KOPT-K1 (cell line): ENCODE results near the gene TRIM60.
"Not testable (repeated sequence)": the region's sequence is repeated elsewhere in the genome, so short reads cannot be mapped to it uniquely, and the experiment has no call there.

ENCODE experiments used
- H3K27ac ChIP-seq: fragments of 200-600 bp; sonication (generic); 2 replicates; pipeline ENCODE4 v1.5.1; 2016; ENCODE audit warnings: antibody characterized with exemption, mild to moderate bottlenecking, low read depth, low read length; ENCODE audit not compliant: poor library complexity, severe bottlenecking
- H3K36me3 ChIP-seq: fragments of 200-600 bp; sonication (generic); 2 replicates; pipeline ENCODE4 v1.5.1; 2017; ENCODE audit warnings: antibody characterized with exemption, mild to moderate bottlenecking, low read length, moderate library complexity; ENCODE audit not compliant: insufficient read depth
- H3K9me3 ChIP-seq: fragments of 200-600 bp; sonication (generic); 2 replicates; pipeline ENCODE4 v1.5.1; 2017; ENCODE audit warnings: antibody characterized with exemption, low read length, mild to moderate bottlenecking; ENCODE audit not compliant: insufficient read depth, poor library complexity, severe bottlenecking

The TRIM60 gene

DNA sequence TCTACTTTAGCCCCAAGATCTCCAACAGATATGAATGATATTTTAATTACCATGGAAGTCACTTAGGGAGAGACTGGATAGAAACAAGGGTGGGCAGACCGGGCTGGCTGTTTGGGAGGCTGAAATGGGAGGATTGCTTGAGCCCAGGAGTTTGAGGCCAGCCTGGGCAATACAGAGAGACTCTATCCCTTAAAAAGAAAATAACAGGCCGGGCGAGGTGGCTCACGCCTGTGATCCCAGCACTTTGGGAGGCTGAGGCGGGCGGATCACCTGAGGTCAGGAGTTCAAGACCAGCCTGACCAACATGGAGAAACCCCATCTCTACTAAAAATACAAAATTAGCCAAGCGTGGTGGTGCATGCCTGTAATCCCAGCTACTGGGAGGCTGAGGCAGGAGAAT, 53.0 kb downstream of the TRIM60 start:
- H3K27ac ChIP-seq, H3K9me3 ChIP-seq: not testable (repeated sequence)
- H3K36me3 ChIP-seq: peaks cover 26% of the 10 kb centered on the region

DNA sequence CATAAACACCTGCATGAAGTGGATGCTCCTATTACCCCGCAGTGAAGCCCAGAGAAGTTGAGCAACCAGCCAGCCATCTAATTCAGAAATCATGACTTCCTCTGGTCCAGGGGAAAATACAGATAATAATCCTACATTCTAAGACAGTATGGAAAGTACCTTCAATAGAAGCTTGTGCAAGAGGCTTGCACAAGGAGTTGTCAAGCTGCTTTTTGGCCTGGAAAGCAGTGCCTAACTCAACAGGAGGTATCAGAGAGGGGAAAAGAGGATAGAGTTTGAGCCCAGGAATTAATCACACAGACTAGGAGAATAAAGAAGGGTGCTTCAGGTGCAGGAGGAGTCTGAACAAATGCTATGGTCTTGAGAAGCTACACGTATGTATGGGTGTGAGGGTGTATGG, 54.1 kb downstream of the TRIM60 start:
- no peak overlapping the region for H3K27ac ChIP-seq
- H3K36me3 ChIP-seq: peaks cover 26% of the 10 kb centered on the region; the same call in 1 of the 2 replicates
- no peaks in the 10 kb centered on the region for H3K9me3 ChIP-seq

DNA sequence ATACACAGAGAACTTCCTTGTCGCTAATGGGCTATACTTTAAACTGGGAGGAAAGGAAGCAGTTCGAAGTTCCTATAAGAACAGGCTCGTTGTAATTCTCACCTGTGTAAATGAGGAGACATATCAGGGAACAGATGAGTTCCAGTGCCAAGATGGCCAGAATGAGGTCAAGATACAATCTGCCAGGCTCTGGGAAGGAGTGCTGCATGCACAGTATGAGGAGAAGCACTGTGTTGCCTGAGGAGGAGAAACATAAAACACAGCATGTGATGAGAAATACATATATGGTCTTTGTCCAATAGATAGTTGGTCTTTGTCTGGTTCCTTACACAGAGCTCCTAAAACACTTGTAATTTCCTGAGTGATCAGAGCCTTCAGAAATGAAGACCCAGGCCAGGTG, 56.6 kb downstream of the TRIM60 start:
- peaks cover 26% of the 10 kb centered on the region; the same call in 1 of the 2 replicates for H3K36me3 ChIP-seq
- H3K9me3 ChIP-seq: no peaks in the 10 kb centered on the region
- no peak overlapping the region for H3K27ac ChIP-seq
